Endothelial cell of umbilical vein (primary cell): ENCODE data around the gene EIF2S3B. TPM values are rescaled to one million over a fixed set of nuclear protein-coding genes. Genes with fewer than 3 reads are reported as not detected.

ENCODE experiments used
- BruUV-seq: library from RNA; stranded (reverse); fragments of 400-500 nt; replicated peaks from 2 replicates; lab custom pipeline; 2021; lab: Mats Ljungman, UMichigan
- CTCF ChIA-PET: fragments of 300-600, 350-600 bp; sonication (Branson Sonifier 250); formaldehyde crosslinking; loops from one replicate; lab custom pipeline; 2021; ENCODE audit warnings: antibody characterized with exemption, inconsistent platforms; lab: Charles Lee
- POLR2A ChIA-PET: fragments of 300-600, 350-600 bp; sonication (Branson Sonifier 250); formaldehyde crosslinking; loops from one replicate; lab custom pipeline; 2021; ENCODE audit warnings: antibody characterized with exemption, inconsistent platforms; lab: Charles Lee
- DNase-seq: peaks from one replicate; pipeline ENCODE4 v3.0.0-alpha.2; 2011; ENCODE audit warnings: low read depth, low spot score
- FAIRE-seq: peaks from 2 replicates; lab custom pipeline; 2011; peaks lifted over from hg19 to GRCh38; lab: Jason Lieb, UNC
- H2AFZ ChIP-seq: 2 replicates; pipeline ENCODE4 v1.6.0; 2012; ENCODE audit warnings: low read depth, low read length, control low read depth, inconsistent platforms
- H3K27ac ChIP-seq: 2 replicates; pipeline ENCODE4 v1.5.1; 2011; ENCODE audit warnings: low read depth, mild to moderate bottlenecking, control low read depth, low read length, moderate library complexity; ENCODE audit not compliant: insufficient read depth
- H3K27me3 ChIP-seq, 2 experiments: 2 replicates each; pipeline versions ENCODE4 v1.6.0 to v1.6.1; 2011; ENCODE audit warnings: low read length in 2 of 2, mixed read lengths in 1 of 2; ENCODE audit not compliant: control insufficient read depth in 2 of 2, insufficient read depth in 2 of 2
- H3K36me3 ChIP-seq, 2 experiments: 2 replicates in 1 of 2; 3 replicates in 1 of 2; pipeline ENCODE4 v1.5.1; 2011; ENCODE audit warnings: low read length in 2 of 2, mild to moderate bottlenecking in 1 of 2, moderate library complexity in 1 of 2; ENCODE audit not compliant: control insufficient read depth in 2 of 2, insufficient read depth in 2 of 2; ENCODE audit errors: extremely low read depth in 1 of 2
- H3K4me1 ChIP-seq: 3 replicates; pipeline ENCODE4 v1.5.1; 2011; ENCODE audit warnings: mild to moderate bottlenecking, low read length; ENCODE audit not compliant: control insufficient read depth, insufficient read depth; ENCODE audit errors: extremely low read depth
- H3K4me2 ChIP-seq: 2 replicates; pipeline ENCODE4 v1.6.1; 2011; ENCODE audit warnings: low read length, control low read depth, mixed read lengths; ENCODE audit not compliant: insufficient read depth
- H3K4me3 ChIP-seq, 3 experiments: fragments of 200-600 bp in 1 of 3; sonication (generic), shearing (Covaris generic) in 1 of 3; replicated peaks in 1 of 3; 2 replicates each; pipeline ENCODE4 v1.5.1; 2011 to 2016; ENCODE audit warnings: control low read depth in 3 of 3, low read length in 3 of 3, mild to moderate bottlenecking in 2 of 3, inconsistent platforms in 1 of 3, low read depth in 1 of 3, moderate library complexity in 1 of 3; ENCODE audit not compliant: insufficient read depth in 1 of 3
- H3K79me2 ChIP-seq: 2 replicates; pipeline ENCODE4 v1.6.0; 2012; ENCODE audit warnings: low read length, inconsistent platforms; ENCODE audit not compliant: control insufficient read depth, insufficient read depth
- H3K9ac ChIP-seq: replicated peaks from 2 replicates; pipeline ENCODE3; 2011; ENCODE audit warnings: low read length, control low read depth; ENCODE audit not compliant: insufficient read depth; ENCODE audit errors: extremely low read depth
- H3K9me1 ChIP-seq: replicated peaks from 3 replicates; pipeline ENCODE4 v1.6.0; 2011; ENCODE audit warnings: mild to moderate bottlenecking, low read length; ENCODE audit not compliant: control insufficient read depth, insufficient read depth; ENCODE audit errors: extremely low read depth
- H3K9me3 ChIP-seq: replicated peaks from 2 replicates; pipeline ENCODE4 v1.5.1; 2012; ENCODE audit warnings: low read length, inconsistent platforms; ENCODE audit not compliant: control insufficient read depth, insufficient read depth
- H4K20me1 ChIP-seq: replicated peaks from 2 replicates; pipeline ENCODE3; 2011; ENCODE audit warnings: mild to moderate bottlenecking, low read length; ENCODE audit not compliant: control insufficient read depth, insufficient read depth; ENCODE audit errors: extremely low read depth
- EZH2 ChIP-seq: IDR thresholded peaks from 2 replicates; pipeline ENCODE4 v1.6.1; 2012; ENCODE audit warnings: borderline replicate concordance, low read depth, mild to moderate bottlenecking, moderate library complexity, low read length, inconsistent platforms; ENCODE audit not compliant: severe bottlenecking
- FOS ChIP-seq: IDR thresholded peaks from 2 replicates; pipeline ENCODE4 v1.6.1; 2011; ENCODE audit warnings: mild to moderate bottlenecking, low read length, moderate library complexity, borderline replicate concordance; ENCODE audit not compliant: insufficient read depth
- GATA2 ChIP-seq: IDR thresholded peaks from 2 replicates; pipeline ENCODE4 v1.7.0; 2011; ENCODE audit warnings: low read depth, mild to moderate bottlenecking, moderate library complexity, mixed read lengths, low read length; ENCODE audit not compliant: insufficient read length, insufficient read depth
- JUN ChIP-seq: IDR thresholded peaks from 2 replicates; pipeline ENCODE4 v1.6.1; 2011; ENCODE audit warnings: borderline replicate concordance, low read depth; ENCODE audit not compliant: insufficient read length, insufficient read depth
- MYC ChIP-seq: IDR thresholded peaks from one replicate; pipeline ENCODE4 v1.6.1; 2011; ENCODE audit warnings: mild to moderate bottlenecking, low read depth, low read length
- POLR2A ChIP-seq: IDR thresholded peaks from 2 replicates; pipeline ENCODE4 v1.6.1; 2012; ENCODE audit warnings: low read depth, mild to moderate bottlenecking, control low read depth, low read length
- POLR2AphosphoS5 ChIP-seq: IDR thresholded peaks from 2 replicates; pipeline ENCODE4 v1.6.1; 2012; ENCODE audit warnings: low read depth, mild to moderate bottlenecking, control low read depth, low read length, moderate library complexity; ENCODE audit not compliant: insufficient read depth
- dilution Hi-C: fragments of 300-500 bp; cut with MboI; formaldehyde crosslinking; loops from one replicate; pipeline ENCODE4 v1.15.0; 2019; ENCODE audit warnings: low sequenced_read_pairs; ENCODE audit not compliant: extremely low pct_ligation_motif_present
- intact Hi-C: fragments of 100-400 bp; cut with micrococcal nuclease; formaldehyde crosslinking; loops from one replicate; pipeline ENCODE4 v1.10.0; 2022
- polyA plus RNA-seq, 4 experiments: library from polyadenylated mRNA; depleted of rRNA in 3 of 4; stranded (reverse) in 3 of 4; unstranded in 1 of 4; fragments of >200 nt; gene quantifications; 2 replicates each; pipeline versions ENCODE4 v1.2.1 to v1.2.3, GENCODE V29; 2011 to 2012; ENCODE audit warnings: missing spikeins in 1 of 4
- total RNA-seq: library from RNA; stranded (reverse); gene quantifications from 2 replicates; pipeline ENCODE4 v1.2.3, GENCODE V29; 2021
- TF ChIP-seq, protein P1 (sequence below): IDR thresholded peaks from 2 replicates; pipeline ENCODE4 v1.6.1; 2011; ENCODE audit not compliant: insufficient read depth, insufficient read length
- TF ChIP-seq, protein P2 (sequence below), 2 donors: IDR thresholded peaks; 1 replicate in 1 of 2; 2 replicates in 1 of 2; pipeline ENCODE4 v1.5.1; 2011; ENCODE audit warnings: low read length in 2 of 2, mild to moderate bottlenecking in 2 of 2, moderate library complexity in 2 of 2, control low read depth in 1 of 2, inconsistent platforms in 1 of 2, low read depth in 1 of 2; ENCODE audit not compliant: insufficient read depth in 1 of 2; ENCODE audit errors: extremely low read depth in 1 of 2

Gene EIF2S3B
- total and polyA plus RNA-seq, 2 donors (not counting 3 experiments of a cell fraction or from before 2014, with no cell fraction given): 0.21 to 0.55 TPM

DNA sequence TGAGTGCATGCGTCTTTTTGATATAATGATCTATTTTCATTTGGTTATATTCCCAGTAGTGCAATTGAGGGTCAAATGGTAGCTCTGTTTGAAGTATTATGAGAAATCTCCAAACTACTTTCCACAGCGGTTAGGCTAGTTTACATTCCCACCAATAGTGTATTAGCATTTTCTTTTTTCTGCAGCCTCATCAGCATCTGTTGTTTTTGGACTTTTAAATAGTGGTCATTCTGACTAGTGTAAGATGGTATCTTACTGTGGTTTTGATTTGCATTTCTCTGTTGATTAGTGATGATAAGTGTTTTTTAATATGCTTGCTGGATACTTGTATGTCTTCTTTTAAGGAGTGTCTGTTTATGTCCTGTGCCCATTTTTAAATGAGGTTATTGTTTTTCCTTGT, 48.8 kb upstream of the EIF2S3B start:
- intact Hi-C loops: no loop called here
- no peak for FAIRE-seq
- CTCF ChIA-PET: no interaction called here

More for the DNA sequence above, 48.8 kb upstream of the EIF2S3B start:
- Histone ChIP-seq H3K4me2 (no peak overlapping the region), H3K9me3 (no peaks in the 10 kb centered on the region), H3K27ac (no peak overlapping the region), H3K4me3 (no peak overlapping the region), H4K20me1 (no peaks in the 10 kb centered on the region), H3K79me2 (no peaks in the 10 kb centered on the region), H3K36me3 (no peaks in the 10 kb centered on the region), H2AFZ (no peak overlapping the region), H3K27me3 (peaks cover 0 to 6% of the 10 kb centered on the region in 2 experiments), H3K4me1 (no peaks in the 10 kb centered on the region), H3K9ac (no peak overlapping the region), H3K9me1 (no peaks in the 10 kb centered on the region)
- dilution Hi-C loops: no loop called here
- TF ChIP-seq, protein P1, sequence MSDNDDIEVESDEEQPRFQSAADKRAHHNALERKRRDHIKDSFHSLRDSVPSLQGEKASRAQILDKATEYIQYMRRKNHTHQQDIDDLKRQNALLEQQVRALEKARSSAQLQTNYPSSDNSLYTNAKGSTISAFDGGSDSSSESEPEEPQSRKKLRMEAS: no peak
- TF ChIP-seq MYC (no peak), POLR2AphosphoS5 (no peak), FOS (no peak), JUN (no peak), EZH2 (no peak), GATA2 (no peak), POLR2A (no peak)
- TF ChIP-seq, protein P2, sequence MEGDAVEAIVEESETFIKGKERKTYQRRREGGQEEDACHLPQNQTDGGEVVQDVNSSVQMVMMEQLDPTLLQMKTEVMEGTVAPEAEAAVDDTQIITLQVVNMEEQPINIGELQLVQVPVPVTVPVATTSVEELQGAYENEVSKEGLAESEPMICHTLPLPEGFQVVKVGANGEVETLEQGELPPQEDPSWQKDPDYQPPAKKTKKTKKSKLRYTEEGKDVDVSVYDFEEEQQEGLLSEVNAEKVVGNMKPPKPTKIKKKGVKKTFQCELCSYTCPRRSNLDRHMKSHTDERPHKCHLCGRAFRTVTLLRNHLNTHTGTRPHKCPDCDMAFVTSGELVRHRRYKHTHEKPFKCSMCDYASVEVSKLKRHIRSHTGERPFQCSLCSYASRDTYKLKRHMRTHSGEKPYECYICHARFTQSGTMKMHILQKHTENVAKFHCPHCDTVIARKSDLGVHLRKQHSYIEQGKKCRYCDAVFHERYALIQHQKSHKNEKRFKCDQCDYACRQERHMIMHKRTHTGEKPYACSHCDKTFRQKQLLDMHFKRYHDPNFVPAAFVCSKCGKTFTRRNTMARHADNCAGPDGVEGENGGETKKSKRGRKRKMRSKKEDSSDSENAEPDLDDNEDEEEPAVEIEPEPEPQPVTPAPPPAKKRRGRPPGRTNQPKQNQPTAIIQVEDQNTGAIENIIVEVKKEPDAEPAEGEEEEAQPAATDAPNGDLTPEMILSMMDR (IDR thresholded peaks at IDR 0.05; ENCODE audit: extremely low read depth in 1 of 2, insufficient read depth in 1 of 2, low read depth in 1 of 2, low read length in 2 of 2): no peak
- POLR2A ChIA-PET: no interaction called here
- DNase-seq: no peak
- no TSS peak for BruUV-seq
